HG03095 (cell line): ENCODE data around the gene PLCB4.

Source experiments
- ATAC-seq: cut with Tn5 transposase; IDR thresholded peaks from one replicate; pipeline ENCODE4 v1.9.1; 2021; ENCODE audit warnings: moderate library complexity; ENCODE audit not compliant: unreplicated experiment

Gene PLCB4

DNA sequence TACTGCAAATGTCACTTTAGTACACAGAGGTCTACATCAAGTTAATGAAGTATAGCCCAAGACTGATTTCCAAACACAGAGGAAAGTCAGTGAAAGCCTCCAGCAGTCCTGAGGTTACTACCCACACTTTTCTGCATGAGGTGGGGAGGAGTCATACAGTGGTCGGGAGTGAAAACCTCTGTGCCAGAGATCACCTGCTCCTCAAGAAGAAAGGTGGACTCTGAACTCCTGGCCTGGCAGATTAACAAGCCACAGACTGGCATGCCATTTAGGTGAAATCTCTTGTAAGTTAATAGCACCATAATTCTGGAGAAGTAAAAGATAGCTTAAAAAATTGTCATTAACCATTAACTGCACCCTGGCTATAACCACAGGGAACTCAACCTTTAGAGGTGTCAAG lies 320.5 kb downstream of the PLCB4 start:
- no peak for ATAC-seq

DNA sequence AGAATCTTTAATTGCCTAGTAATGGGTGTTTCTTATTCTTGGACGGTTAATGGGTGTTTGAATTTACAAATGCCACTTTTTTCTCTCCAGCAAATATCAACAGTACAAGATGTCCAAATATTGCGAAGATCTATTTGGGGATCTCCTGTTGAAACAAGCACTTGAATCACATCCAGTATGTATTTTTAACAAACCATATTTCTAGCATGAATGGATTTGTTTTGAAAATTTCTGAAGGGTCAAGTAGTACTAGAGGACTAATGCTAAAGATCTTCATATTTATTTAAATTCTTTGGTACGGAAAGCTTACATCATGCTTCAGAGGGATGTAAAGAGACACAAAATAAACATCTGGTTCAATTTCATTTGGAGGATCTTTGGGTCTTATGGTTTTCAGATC lies 321.6 kb downstream of the PLCB4 start:
- ATAC-seq, result no peak

DNA sequence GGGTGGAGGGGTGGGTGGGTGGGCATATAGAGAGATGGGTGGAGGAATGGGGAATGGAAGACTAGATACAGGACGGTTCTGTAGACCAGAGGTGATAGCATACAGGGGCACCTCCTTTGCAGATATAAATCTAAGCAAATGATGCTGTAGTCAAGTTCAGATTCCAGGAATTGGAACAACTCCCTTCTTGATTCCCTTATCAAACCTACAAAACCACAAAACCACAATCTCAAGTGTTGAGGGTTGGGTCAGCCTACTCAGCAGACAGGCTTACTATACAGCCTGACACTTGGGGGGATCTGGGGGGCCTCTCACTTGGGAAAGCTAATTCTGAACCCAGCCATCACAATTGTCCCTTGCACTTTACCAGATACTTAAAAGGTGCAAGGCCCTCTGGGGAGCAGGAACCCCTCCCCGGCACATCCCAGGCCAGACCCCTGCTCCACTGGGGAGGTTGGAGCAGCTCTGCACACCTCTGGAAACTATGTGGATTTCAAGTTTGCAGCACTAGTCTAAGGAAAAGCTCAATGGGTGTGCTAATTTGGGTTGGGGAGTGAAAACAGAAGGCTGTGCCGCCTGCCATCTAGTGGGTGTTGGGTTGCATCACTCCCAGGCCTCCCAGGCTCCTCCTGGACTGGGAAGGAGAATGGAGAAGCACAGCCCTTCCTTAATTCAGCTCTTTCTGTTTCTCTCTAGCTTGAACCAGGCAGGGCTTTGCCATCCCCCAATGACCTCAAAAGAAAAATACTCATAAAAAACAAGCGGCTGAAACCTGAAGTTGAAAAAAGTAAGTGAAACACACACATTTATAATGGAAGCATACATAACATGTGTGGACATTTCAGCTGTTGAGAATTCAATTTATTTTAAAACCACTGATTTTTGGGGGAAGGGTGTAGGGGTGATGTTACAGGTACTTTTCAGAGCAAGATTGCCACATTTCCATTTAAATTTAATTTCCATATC lies 324.3 kb downstream of the PLCB4 start:
- ATAC-seq, result no peak

DNA sequence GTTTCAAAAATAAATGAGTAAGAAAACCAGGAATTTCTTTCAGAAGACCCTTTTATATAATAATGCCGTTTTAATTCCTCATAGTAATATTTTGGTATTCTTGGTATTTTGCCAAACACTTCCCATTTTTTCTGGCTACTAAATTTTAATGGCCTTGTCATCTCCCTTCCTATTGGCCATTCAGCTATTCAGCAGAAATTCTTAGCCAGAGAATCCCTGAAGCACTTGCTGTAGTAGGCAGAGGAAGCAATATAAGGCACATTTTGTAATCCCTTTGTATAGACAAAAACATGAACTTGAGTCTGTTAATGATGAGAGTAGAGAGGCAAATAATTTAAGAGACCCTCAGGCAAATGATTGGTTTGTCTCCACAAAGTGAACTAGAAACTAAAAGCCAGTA lies 327.1 kb downstream of the PLCB4 start:
- ATAC-seq, result no peak

DNA sequence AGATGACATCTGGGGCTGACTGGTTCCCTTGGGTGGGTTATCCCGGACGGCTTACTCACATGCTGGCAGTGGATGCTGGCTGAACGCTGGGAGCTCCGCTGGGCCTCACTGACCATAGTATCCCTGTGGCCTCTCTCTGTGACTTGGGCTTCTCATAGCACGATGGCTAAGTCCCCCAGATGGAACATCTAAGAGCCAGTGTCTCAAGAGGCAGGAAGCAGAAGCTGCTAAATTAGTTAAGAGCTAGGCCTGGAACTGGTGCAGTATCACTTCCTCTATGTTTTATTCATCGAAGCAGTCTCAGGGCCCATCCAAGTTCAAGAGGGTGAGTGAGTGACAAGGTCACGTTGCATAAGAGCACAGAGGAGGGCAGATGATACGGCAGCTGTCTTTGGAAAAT lies 329.0 kb downstream of the PLCB4 start:
- peak; percentile 91 for ATAC-seq

DNA sequence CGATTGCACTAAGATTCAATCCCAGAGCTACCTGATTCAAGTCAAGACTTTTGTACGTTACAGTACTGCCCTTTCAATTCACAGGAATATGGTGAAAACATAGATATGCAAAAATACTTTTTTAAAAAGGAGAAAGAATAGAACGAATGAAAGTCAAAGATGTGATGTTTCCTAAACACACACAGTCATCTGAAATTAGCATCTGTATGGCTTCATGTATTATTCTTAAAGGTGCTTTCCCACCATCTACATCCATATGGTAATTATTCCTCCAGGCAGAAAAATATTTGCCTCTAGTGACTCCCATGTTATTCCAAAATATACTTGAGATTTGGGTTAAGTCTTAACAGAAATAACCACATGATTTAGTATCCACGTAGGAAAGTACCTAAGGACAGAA lies 330.0 kb downstream of the PLCB4 start:
- ATAC-seq, result no peak

DNA sequence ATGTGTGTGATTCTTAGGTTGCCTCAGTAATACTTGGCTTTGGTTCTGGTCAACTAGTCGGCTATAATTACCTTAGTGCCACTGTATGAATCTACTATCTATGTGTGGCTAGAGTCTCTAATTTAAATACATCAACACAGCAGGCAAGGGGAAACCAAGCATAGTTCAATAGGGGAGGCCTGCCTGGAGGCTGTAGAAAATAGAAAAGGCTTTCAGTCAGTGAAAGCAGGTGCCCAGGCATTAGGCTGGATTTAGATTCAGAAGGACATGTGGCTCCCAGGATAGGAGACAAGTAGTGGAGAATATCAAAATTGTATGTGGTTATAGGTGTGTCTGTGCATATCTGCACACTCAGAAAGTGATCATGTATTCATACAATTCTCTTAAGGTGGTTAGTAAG lies 330.4 kb downstream of the PLCB4 start:
- ATAC-seq, result no peak

DNA sequence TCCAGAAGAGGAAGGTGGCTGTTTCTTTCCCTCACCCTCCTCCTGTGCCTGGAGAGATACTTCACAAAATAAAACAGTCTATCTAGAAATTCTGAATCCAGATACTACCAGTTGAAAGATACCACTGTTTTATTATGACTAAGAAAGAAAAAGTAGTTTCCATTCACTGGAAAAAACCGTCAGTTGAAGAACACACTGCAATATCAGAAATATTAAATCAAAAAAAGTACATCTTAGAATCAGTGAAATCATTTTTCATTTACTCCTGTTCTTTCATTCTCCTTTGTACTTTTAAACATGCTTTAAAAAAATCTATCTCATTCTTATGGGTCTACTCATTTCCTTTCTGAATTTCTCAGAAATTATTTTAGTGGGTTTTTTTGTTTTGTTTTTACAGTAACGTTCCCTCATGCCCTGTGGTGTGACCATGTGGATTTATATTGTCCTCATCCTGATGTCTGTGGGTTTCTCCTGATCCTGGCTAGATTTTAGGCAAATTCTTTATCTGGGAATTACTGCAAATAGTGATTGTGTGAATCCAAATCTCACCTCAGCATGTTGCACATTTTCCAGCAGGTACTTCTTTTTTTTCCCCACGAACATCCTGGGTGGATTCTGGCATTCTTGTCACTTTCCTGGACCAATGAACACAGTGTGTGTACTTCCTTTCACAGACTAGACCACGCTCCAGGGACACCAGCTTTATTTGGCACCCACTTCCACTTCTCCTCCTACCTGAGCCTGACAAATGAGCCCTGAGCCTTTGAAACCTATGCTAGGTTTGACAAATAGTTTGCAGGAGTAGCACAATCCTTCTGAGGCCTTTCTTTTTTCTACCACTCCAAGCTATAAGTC lies 331.5 kb downstream of the PLCB4 start:
- ATAC-seq, result no peak

DNA sequence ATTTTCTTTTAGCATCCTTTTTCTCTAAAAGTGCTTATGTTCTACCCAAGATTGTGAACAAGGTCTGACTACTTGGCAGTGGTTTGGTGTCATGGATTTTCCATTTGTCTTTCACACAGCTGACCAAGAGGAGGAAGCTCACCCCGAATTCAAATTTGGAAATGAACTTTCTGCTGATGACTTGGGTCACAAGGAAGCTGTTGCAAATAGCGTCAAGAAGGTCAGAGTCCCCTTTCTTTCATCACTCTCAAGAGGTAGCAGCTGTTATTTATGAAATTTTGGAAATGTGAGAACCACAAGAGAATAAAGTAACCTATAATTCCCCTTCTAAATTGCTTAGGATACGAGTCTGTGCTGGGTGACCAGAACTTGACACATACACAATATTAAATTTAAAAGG lies 332.5 kb downstream of the PLCB4 start:
- ATAC-seq, result no peak

DNA sequence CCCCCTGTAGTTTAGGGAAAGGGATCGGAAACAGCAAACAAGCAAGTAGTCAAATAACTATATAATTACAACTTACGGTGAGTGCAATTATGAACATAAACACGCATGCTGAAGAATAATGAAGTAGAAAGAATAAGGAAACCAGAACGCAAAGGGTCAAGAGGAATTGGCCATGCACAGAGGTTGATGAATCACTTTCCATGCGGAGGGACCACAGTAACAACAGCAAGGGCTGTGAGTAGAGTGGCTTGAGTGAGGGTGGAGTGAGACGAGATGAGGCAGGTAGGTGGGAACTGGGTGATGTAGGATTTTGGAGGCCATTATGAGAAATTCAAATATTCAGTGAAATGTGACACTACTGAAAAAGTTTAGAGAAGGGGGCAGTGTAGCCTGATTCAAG lies 333.3 kb downstream of the PLCB4 start:
- no peak for ATAC-seq

DNA sequence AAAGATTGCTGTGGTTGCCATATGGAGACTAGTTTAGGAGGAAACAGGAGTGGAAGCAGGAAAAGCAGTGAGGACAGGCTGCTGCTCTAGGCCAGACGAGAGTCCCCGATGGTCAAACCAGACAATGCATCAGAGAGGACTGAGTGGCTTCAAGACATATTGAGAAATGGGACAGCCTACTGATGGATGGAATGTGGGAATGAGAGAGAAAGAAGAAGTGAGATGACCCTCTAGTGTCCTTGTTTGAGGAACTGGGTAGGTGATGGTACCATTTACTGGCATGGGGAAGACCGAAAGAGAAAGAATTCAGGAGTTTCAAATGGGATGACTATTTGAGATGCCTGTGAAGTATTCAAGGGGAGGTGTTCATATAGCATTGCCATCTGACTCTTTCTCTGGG lies 333.7 kb downstream of the PLCB4 start:
- no peak for ATAC-seq

DNA sequence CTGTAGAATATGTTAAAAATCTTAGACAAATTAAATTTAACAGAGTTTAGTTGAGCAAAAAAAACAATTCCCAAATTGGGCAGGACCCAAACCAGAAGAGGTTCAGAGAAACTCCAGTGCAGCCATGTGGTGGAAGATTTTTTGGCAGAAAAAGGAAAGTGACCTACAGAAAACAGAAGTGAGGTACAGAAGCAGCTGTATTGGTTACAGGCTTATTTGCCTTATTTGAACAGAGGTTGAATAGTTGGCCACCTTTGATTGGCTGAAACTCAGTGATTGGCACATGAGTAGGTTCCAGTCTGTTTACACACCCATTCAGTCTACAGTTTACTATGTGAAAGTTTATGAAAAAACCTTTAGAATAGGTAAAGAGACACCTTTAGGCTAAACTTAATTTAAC lies 334.6 kb downstream of the PLCB4 start:
- ATAC-seq, result no peak

DNA sequence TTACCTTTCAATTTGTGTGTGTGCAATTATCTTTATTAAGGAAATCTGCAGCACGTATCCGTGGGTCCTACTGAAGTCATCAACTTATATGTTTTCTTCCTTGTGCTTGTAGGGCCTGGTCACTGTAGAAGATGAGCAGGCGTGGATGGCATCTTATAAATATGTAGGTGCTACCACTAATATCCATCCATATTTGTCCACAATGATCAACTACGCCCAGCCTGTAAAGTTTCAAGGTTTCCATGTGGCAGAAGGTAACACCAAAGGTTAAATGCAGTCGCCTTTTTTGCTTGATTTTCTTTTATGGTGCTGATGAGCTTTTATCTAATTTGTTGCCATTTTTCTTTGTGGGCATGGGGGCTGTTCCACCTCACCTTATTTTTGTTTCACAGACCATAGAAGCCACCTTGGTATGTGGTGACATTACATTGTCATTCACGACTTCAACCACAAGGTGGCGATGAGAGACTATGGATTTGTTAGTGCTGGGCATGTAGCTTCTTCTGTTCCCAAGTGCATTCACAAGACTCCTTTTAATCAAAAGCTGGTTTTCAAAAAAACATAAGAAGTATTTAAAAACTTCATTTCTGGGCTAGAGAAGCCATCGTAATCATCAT lies 339.0 kb downstream of the PLCB4 start:
- peak; percentile 70 for ATAC-seq

DNA sequence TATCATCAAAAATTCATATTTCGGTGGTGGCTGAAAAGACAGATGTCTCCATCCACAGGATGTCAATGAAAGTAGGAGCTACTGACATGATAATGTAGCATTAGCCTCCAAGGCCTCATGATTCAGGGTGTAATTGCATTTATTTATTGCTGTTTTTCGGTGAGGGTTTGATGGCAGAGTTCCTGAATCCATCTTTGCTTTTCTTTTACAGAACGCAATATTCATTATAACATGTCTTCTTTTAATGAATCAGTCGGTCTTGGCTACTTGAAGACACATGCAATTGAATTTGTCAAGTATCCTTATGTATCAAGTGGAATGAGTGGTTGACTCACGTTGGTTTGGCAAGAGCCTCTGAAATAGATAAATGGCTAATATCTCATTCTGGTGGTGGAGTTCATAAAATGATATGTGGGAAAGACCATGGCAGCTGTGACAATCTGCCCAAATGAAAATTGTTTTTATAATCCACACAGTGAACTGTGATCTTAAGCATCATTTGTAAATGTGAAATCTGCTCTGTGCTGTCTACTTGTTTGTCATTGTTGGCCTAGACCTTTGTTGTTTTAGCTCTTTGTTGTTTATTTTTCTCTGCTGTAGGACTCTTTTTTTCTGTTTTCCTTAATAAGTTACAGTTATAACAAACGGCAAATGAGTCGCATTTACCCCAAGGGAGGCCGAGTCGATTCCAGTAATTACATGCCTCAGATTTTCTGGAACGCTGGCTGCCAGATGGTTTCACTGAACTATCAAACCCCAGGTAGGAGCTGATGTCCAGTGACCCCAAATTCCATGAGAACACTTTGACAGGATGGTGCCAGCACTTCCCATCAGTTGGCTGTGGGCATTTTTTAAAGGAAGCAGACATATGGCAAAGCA lies 339.8 kb downstream of the PLCB4 start:
- ATAC-seq, result peak; percentile 11

DNA sequence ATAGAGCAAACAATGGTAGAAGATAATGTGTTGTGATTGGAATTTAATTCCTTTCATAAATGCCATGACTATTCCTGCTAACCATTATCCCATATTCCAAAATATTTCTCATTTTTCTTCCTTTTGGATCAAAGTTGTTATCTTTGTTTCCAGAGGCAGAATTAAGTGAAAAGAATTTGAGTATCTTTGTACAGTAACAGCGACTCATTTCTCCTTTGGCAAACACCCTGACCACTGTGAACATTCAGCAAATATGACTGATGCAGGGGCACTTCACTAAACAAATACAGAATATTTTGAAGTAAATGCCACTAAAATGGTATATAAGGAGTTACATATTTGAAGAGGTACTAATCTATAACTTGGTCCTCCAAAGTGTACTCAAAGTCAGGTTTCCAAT lies 340.5 kb downstream of the PLCB4 start:
- ATAC-seq, result no peak

DNA sequence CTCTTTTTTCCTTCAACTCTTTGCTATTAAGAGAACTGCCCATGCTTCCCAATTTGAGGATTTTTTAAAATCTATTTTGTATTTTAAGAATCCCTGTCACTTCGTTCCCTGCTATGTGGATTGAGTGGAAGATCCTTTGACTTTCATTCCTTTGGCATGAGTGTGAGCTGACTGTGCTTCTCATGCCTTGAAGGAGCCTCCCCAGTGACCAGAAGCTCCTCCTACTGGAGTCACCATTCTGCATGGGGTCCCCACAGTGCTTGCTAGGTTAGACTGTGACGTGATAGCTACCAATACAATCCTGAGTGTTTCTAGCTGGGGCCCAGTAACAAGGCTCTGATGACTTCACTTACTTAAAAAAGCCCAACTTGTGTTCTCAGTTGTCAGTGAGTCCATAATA lies 341.1 kb downstream of the PLCB4 start:
- ATAC-seq, result no peak

DNA sequence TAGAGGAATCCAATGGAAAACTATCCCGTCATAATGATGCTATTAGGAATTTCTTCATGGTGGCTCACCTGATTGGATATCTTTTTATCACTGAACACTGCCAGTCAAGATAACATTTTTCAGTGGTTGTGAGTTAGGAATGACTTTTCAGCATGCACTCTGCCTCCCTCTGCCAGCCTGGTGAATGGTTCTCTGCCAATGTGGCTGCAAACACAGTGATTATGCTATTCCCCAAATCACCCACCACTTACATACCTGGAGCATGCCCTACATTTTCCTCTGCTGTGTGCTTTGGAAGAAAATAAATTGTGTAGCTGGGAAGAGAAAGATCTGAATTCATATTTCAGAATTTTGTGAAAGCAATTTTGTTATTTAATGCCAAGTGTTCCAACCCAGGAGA lies 342.9 kb downstream of the PLCB4 start:
- no peak for ATAC-seq

DNA sequence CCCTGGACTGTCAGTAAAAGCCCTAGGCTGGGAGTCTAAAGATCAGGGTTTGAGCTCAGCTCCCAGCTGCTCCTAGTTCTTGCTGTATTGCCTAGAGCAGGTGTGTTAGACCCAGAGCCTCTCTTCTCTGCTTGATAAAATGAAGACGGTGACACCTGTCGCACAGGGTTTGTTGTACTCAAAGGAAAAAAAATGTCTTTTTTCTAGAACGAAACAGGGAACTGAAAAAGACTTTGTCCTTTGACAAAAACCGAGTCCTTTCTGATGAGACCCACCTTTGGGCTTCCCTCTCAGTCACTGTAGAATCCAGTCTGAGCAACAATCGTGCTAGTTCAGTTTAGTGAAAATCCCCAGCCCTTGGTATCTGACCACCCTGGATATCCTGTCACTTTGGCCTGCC lies 343.4 kb downstream of the PLCB4 start:
- peak; percentile 65 for ATAC-seq

DNA sequence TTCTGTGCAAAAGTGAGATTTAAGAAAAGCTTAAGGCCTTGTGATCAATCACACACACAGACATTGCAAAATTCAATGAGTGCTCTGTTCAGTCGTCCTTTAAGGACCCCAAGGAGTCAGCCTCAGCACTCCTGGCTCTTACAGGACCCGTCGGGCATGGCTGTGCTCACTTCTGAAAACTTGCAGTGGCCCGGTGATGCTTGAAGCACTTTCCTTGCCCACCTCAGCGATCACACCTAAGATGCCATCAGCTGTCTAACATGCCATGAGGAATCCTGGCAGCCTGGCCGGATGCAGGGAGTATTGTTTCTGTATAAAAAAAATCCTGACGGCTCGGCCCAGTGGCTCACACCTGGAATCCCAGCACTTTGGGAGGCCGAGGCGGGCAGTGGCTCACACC lies 344.1 kb downstream of the PLCB4 start:
- no peak for ATAC-seq

DNA sequence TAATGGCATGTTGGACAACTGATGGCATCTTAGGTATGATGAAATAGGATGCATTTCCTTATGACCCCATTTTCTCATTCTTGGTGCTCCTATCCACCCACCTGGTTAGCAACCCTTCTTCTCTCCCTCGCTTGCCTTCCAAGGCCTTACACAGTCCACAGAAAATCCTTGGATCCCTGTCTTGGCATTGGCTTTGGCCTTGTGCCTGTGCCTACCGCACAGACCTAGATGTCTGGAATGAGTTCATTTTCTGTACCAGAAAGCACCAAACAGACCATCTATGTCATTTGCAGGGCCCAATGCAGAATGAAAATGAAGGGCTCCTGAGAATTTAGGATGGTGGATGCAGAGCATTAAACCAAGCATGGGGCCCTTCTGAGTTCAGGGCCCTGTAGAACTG lies 346.5 kb downstream of the PLCB4 start:
- no peak for ATAC-seq

DNA sequence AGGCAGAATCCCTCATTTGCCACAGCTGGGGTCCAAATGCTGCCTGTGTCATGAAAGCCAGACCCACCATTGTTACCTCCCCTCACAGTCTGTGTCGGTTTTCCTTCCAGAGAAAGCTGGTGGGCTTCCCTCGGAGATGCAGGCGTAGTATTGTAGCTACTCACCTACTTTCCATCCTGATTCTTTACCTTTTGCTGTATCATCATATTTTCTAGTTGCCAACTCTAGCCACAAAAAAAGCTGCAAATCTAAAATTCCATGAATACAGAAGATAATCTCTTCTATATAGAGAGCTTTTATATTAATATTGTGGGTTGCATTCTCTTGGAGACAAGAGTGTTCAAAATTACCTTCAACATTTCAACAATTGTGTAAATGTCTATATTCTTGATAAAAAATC lies 347.5 kb downstream of the PLCB4 start:
- no peak for ATAC-seq
